ENCODE measurements around the gene LACTBL1.
"Not testable (repeated sequence)": the region's sequence is repeated elsewhere in the genome, so short reads cannot be mapped to it uniquely, and the experiment has no call there.

Gene LACTBL1

GRCh38 chr1:22976461-22977243 lies 4.0 kb upstream of the LACTBL1 start:
- peak; percentile 85 for DNase-seq (ENCODE audit: low spot score)

- no peak for DNase-seq (ENCODE audit: low spot score)
These were observed 3.4 kb upstream of the LACTBL1 start for GRCh38 chr1:22976127-22976460.

GRCh38 chr1:22975694-22976093 lies 3.0 kb upstream of the LACTBL1 start:
- DNase-seq (ENCODE audit: low spot score) = no peak

GRCh38 chr1:22971611-22972405 lies 858 bp downstream of the LACTBL1 start:
- DNase-seq (ENCODE audit: low spot score) = no peak

- DNase-seq (ENCODE audit: low spot score) = no peak
These were observed 1.5 kb downstream of the LACTBL1 start for GRCh38 chr1:22971161-22971560.

- no peak for DNase-seq (ENCODE audit: low spot score)
These were observed 2.6 kb downstream of the LACTBL1 start for GRCh38 chr1:22970096-22970495.

GRCh38 chr1:22969304-22969709 lies 3.4 kb downstream of the LACTBL1 start:
- DNase-seq (ENCODE audit: low spot score) = no peak

- no peak for DNase-seq (ENCODE audit: low spot score)
These were observed 4.8 kb downstream of the LACTBL1 start for GRCh38 chr1:22967833-22968232.

- DNase-seq (ENCODE audit: low spot score) = no peak
These were observed 6.4 kb downstream of the LACTBL1 start for GRCh38 chr1:22966309-22966708.

- no peak for DNase-seq (ENCODE audit: low spot score)
These were observed 9.5 kb downstream of the LACTBL1 start for GRCh38 chr1:22963044-22963677.

- no peak for DNase-seq (ENCODE audit: low spot score)
These were observed 10.1 kb downstream of the LACTBL1 start for GRCh38 chr1:22962558-22962957.

GRCh38 chr1:22959545-22960360 lies 12.9 kb downstream of the LACTBL1 start:
- DNase-seq (ENCODE audit: low spot score) = no peak

GRCh38 chr1:22958556-22958955 lies 14.1 kb downstream of the LACTBL1 start:
- no peak for DNase-seq (ENCODE audit: low spot score)

GRCh38 chr1:22957066-22957465 lies 15.6 kb downstream of the LACTBL1 start:
- no peak for DNase-seq (ENCODE audit: low spot score)

GRCh38 chr1:22955146-22955545 lies 17.5 kb downstream of the LACTBL1 start:
- DNase-seq (ENCODE audit: low spot score) = no peak

- DNase-seq (ENCODE audit: low spot score) = no peak
These were observed 18.9 kb downstream of the LACTBL1 start for GRCh38 chr1:22953740-22954141.

- no peak for DNase-seq (ENCODE audit: low spot score)
These were observed 19.5 kb downstream of the LACTBL1 start for GRCh38 chr1:22953057-22953739.

GRCh38 chr1:22952694-22953056 lies 20.0 kb downstream of the LACTBL1 start:
- DNase-seq (ENCODE audit: low spot score) = no peak

- no peak for DNase-seq (ENCODE audit: low spot score)
These were observed 20.9 kb downstream of the LACTBL1 start for GRCh38 chr1:22951796-22952195.

GRCh38 chr1:22949822-22950331 lies 22.8 kb downstream of the LACTBL1 start:
- DNase-seq (ENCODE audit: low spot score) = no peak

GRCh38 chr1:22945171-22945570 lies 27.5 kb downstream of the LACTBL1 start:
- DNase-seq (ENCODE audit: low spot score) = not testable (repeated sequence)
